HepG2 (cell line): ENCODE measurements around the gene JCAD.

Experiments used
- CHD2 ChIP-seq: IDR thresholded peaks from 2 replicates; pipeline ENCODE4 v1.6.1; 2011; ENCODE audit warnings: low read depth, low read length, improper control_type of control experiment
- FOSL1 ChIP-seq: sonication (generic); formaldehyde crosslinking; IDR thresholded peaks from 2 replicates; pipeline ENCODE4 v1.9.0; 2021; ENCODE audit warnings: missing genetic modification reagents, borderline replicate concordance
- FOXK2 ChIP-seq: fragments of 450-650 bp; IDR thresholded peaks from 2 replicates; pipeline ENCODE4 v1.6.1; 2016
- POLR2A ChIP-seq, 2 experiments: IDR thresholded peaks; 2 replicates each; pipeline ENCODE4 v1.6.1; 2011; ENCODE audit warnings: low read depth in 2 of 2, low read length in 2 of 2, mild to moderate bottlenecking in 1 of 2, moderate library complexity in 1 of 2; ENCODE audit not compliant: insufficient read depth in 1 of 2
- PRPF4 ChIP-seq: fragments of 200-400 bp; formaldehyde crosslinking; IDR thresholded peaks from 2 replicates; pipeline ENCODE4 v1.6.1; 2016; ENCODE audit warnings: low read length, low read depth; ENCODE audit not compliant: poor library complexity, severe bottlenecking
- SIN3A ChIP-seq: IDR thresholded peaks from 2 replicates; pipeline ENCODE4 v1.6.1; 2011; ENCODE audit warnings: low read depth, mild to moderate bottlenecking, control low read depth, low read length, borderline replicate concordance
- ZFP62 ChIP-seq: sonication (generic); formaldehyde crosslinking; IDR thresholded peaks from 2 replicates; pipeline ENCODE4 v1.4.0; 2020; ENCODE audit warnings: missing genetic modification reagents
- ZNF251 ChIP-seq: sonication (generic); formaldehyde crosslinking; IDR thresholded peaks from 2 replicates; pipeline ENCODE4 v1.9.0; 2021; ENCODE audit warnings: mild to moderate bottlenecking, missing genetic modification reagents
- ZNF75D ChIP-seq: sonication (generic); formaldehyde crosslinking; IDR thresholded peaks from 2 replicates; pipeline ENCODE4 v1.8.1; 2023; ENCODE audit warnings: missing genetic modification reagents, mild to moderate bottlenecking, borderline replicate concordance
- TF ChIP-seq, protein P1 (sequence below): sonication (generic); formaldehyde crosslinking; IDR thresholded peaks from 2 replicates; pipeline ENCODE4 v1.4.0; 2020; ENCODE audit warnings: missing genetic modification reagents
- TF ChIP-seq, protein P2 (sequence below): sonication (generic); formaldehyde crosslinking; IDR thresholded peaks from 2 replicates; pipeline ENCODE4 v1.5.0; 2020; ENCODE audit warnings: mild to moderate bottlenecking, missing genetic modification reagents, moderate library complexity
- TF ChIP-seq, protein P3 (sequence below): sonication (generic); formaldehyde crosslinking; IDR thresholded peaks from 2 replicates; pipeline ENCODE4 v1.4.0; 2020; ENCODE audit warnings: low read depth, mild to moderate bottlenecking, missing genetic modification reagents

DNA sequence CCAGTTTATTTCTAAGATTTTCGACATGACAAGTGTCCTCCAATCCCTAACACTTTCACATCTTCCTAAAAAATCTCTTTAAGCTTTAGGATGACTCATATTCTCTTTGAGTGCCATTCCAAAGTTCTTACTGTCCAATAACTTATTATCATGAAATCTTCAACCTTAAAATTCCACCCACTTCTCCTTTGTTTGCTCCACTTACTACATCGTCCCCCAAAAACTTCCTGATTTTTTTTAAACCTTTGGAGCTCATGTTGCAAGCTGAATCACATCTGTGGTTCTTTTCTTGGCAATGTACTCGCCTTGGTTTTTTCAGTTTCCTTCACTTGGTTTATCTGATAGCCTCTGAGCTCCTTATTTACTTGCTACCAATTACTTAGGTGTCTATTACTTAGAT lies 39.2 kb upstream of the JCAD start:
- TF ChIP-seq, protein P1, sequence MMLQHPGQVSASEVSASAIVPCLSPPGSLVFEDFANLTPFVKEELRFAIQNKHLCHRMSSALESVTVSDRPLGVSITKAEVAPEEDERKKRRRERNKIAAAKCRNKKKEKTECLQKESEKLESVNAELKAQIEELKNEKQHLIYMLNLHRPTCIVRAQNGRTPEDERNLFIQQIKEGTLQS, result no peak
- no peak for TF ChIP-seq ZNF75D (CRISPR knock-in tag)
- no peak for TF ChIP-seq SIN3A
- no peak for TF ChIP-seq ZFP62
- TF ChIP-seq ZNF251 (CRISPR knock-in tag), result no peak
- TF ChIP-seq POLR2A (IDR thresholded peaks at IDR 0.05; ENCODE audit: insufficient read depth in 1 of 2, low read depth in 2 of 2, low read length in 2 of 2), result no peak
- no peak for TF ChIP-seq PRPF4
- no peak for TF ChIP-seq FOXK2
- TF ChIP-seq, protein P2, sequence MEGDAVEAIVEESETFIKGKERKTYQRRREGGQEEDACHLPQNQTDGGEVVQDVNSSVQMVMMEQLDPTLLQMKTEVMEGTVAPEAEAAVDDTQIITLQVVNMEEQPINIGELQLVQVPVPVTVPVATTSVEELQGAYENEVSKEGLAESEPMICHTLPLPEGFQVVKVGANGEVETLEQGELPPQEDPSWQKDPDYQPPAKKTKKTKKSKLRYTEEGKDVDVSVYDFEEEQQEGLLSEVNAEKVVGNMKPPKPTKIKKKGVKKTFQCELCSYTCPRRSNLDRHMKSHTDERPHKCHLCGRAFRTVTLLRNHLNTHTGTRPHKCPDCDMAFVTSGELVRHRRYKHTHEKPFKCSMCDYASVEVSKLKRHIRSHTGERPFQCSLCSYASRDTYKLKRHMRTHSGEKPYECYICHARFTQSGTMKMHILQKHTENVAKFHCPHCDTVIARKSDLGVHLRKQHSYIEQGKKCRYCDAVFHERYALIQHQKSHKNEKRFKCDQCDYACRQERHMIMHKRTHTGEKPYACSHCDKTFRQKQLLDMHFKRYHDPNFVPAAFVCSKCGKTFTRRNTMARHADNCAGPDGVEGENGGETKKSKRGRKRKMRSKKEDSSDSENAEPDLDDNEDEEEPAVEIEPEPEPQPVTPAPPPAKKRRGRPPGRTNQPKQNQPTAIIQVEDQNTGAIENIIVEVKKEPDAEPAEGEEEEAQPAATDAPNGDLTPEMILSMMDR (CRISPR knock-in tag), result no peak
- TF ChIP-seq FOSL1 (CRISPR knock-in tag), result no peak
- TF ChIP-seq, protein P3, sequence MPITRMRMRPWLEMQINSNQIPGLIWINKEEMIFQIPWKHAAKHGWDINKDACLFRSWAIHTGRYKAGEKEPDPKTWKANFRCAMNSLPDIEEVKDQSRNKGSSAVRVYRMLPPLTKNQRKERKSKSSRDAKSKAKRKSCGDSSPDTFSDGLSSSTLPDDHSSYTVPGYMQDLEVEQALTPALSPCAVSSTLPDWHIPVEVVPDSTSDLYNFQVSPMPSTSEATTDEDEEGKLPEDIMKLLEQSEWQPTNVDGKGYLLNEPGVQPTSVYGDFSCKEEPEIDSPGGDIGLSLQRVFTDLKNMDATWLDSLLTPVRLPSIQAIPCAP, result no peak
- no peak for TF ChIP-seq CHD2
